HG03342 (cell line): ENCODE data around the gene CSNK1E.

Source experiments
- ATAC-seq: cut with Tn5 transposase; IDR thresholded peaks from one replicate; pipeline ENCODE4 v1.9.1; 2021; ENCODE audit warnings: mild to moderate bottlenecking, moderate library complexity; ENCODE audit not compliant: unreplicated experiment

The CSNK1E gene

GRCh38 chr22:38308791-38309498 is 8.3 kb downstream of the CSNK1E start:
- ATAC-seq, result no peak

- ATAC-seq, result peak; percentile 56
These were observed 11.5 kb downstream of the CSNK1E start for GRCh38 chr22:38305471-38306448.

- no peak for ATAC-seq
These were observed 12.7 kb downstream of the CSNK1E start for GRCh38 chr22:38304526-38304925.

GRCh38 chr22:38303974-38304373 is 13.3 kb downstream of the CSNK1E start:
- ATAC-seq, result no peak

GRCh38 chr22:38302906-38303305 is 14.3 kb downstream of the CSNK1E start:
- ATAC-seq, result no peak

- ATAC-seq, result no peak
These were observed 16.3 kb downstream of the CSNK1E start for GRCh38 chr22:38300946-38301345.

- ATAC-seq, result no peak
These were observed 16.9 kb downstream of the CSNK1E start for GRCh38 chr22:38300197-38300945.

- ATAC-seq, result no peak
These were observed 17.5 kb downstream of the CSNK1E start for GRCh38 chr22:38299770-38300102.

- ATAC-seq, result no peak
These were observed 18.8 kb downstream of the CSNK1E start for GRCh38 chr22:38298312-38299005.

- ATAC-seq, result no peak
These were observed 20.9 kb downstream of the CSNK1E start for GRCh38 chr22:38296372-38296771.

GRCh38 chr22:38295863-38296262 is 21.4 kb downstream of the CSNK1E start:
- no peak for ATAC-seq

- no peak for ATAC-seq
These were observed 21.9 kb downstream of the CSNK1E start for GRCh38 chr22:38295339-38295738.

GRCh38 chr22:38294193-38294592 is 23.0 kb downstream of the CSNK1E start:
- ATAC-seq, result no peak

GRCh38 chr22:38292694-38293093 is 24.5 kb downstream of the CSNK1E start:
- no peak for ATAC-seq

- ATAC-seq, result no peak
These were observed 25.9 kb downstream of the CSNK1E start for GRCh38 chr22:38291201-38291777.

GRCh38 chr22:38290347-38290746 is 26.9 kb downstream of the CSNK1E start:
- ATAC-seq, result no peak

GRCh38 chr22:38289583-38290082 is 27.6 kb downstream of the CSNK1E start:
- ATAC-seq, result no peak

- no peak for ATAC-seq
These were observed 30.1 kb downstream of the CSNK1E start for GRCh38 chr22:38286915-38287669.

GRCh38 chr22:38285018-38285417 is 32.2 kb downstream of the CSNK1E start:
- no peak for ATAC-seq

- ATAC-seq, result no peak
These were observed 33.2 kb downstream of the CSNK1E start for GRCh38 chr22:38284042-38284402.
